Measurements from ENCODE around the gene KCMF1.

GRCh38 chr2:85057226-85057962 lies 86.4 kb downstream of the KCMF1 start:
- no peak for TF ChIP-seq EZH2 (IDR thresholded peaks at IDR 0.05; ENCODE audit: low read length, unreplicated experiment)
- TF ChIP-seq CTCF (conservative IDR thresholded peaks at IDR 0.05; ENCODE audit: low read depth, low read length), result no peak
- TF ChIP-seq EZH2phosphoT487 (IDR thresholded peaks at IDR 0.05; ENCODE audit: borderline replicate concordance, low read length), result no peak

Data from PC-3 (cell line).